ENCODE data around the gene ALOXE3.

Gene ALOXE3

GRCh38 chr17:8056976-8057625, 61.2 kb downstream of the ALOXE3 start:
- no peaks in the 10 kb centered on the region for H3K9me3 ChIP-seq (ENCODE audit: severe bottlenecking)
- no peak overlapping the region for H3K4me3 ChIP-seq (ENCODE audit: severe bottlenecking)
- H3K27ac ChIP-seq (ENCODE audit: poor library complexity, severe bottlenecking) = no peak overlapping the region
- no peaks in the 10 kb centered on the region for H3K27me3 ChIP-seq (ENCODE audit: insufficient read depth, poor library complexity, severe bottlenecking)
- no peaks in the 10 kb centered on the region for H3K36me3 ChIP-seq (ENCODE audit: low read depth)
- TF ChIP-seq CTCF (IDR thresholded peaks at IDR 0.05; ENCODE audit: poor library complexity, severe bottlenecking) = no peak
- ATAC-seq (ENCODE audit: low read depth) (no peak), DNase-seq (ENCODE audit: low spot score) (no peak)
- H3K4me1 ChIP-seq (ENCODE audit: insufficient read depth, poor library complexity, severe bottlenecking) = peaks cover 7% of the 10 kb centered on the region

- ATAC-seq (ENCODE audit: low read depth) (peak; percentile 82), DNase-seq (ENCODE audit: low spot score) (no peak)
- H3K36me3 ChIP-seq (ENCODE audit: low read depth) = no peaks in the 10 kb centered on the region
- H3K27ac ChIP-seq (ENCODE audit: poor library complexity, severe bottlenecking) = no peak overlapping the region
- no peak for TF ChIP-seq CTCF (IDR thresholded peaks at IDR 0.05; ENCODE audit: poor library complexity, severe bottlenecking)
- no peak overlapping the region for H3K4me3 ChIP-seq (ENCODE audit: severe bottlenecking)
- peaks cover 7% of the 10 kb centered on the region for H3K4me1 ChIP-seq (ENCODE audit: insufficient read depth, poor library complexity, severe bottlenecking)
- no peaks in the 10 kb centered on the region for H3K9me3 ChIP-seq (ENCODE audit: severe bottlenecking)
- no peaks in the 10 kb centered on the region for H3K27me3 ChIP-seq (ENCODE audit: insufficient read depth, poor library complexity, severe bottlenecking)
Observed at GRCh38 chr17:8056232-8056975, 61.9 kb downstream of the ALOXE3 start.

- Histone ChIP-seq H3K4me1 (ENCODE audit: insufficient read depth, poor library complexity, severe bottlenecking) (peaks cover 7% of the 10 kb centered on the region), H3K27me3 (ENCODE audit: insufficient read depth, poor library complexity, severe bottlenecking) (no peaks in the 10 kb centered on the region), H3K9me3 (ENCODE audit: severe bottlenecking) (no peaks in the 10 kb centered on the region), H3K36me3 (ENCODE audit: low read depth) (no peaks in the 10 kb centered on the region), H3K4me3 (ENCODE audit: severe bottlenecking) (no peak overlapping the region), H3K27ac (ENCODE audit: poor library complexity, severe bottlenecking) (no peak overlapping the region)
- DNase-seq (ENCODE audit: low spot score) (no peak), ATAC-seq (ENCODE audit: low read depth) (no peak)
- no peak for TF ChIP-seq CTCF (IDR thresholded peaks at IDR 0.05; ENCODE audit: poor library complexity, severe bottlenecking)
Observed at GRCh38 chr17:8055851-8056231, 62.5 kb downstream of the ALOXE3 start.

GRCh38 chr17:8053600-8053999, 64.7 kb downstream of the ALOXE3 start:
- H3K4me3 ChIP-seq (ENCODE audit: severe bottlenecking) = no peak overlapping the region
- peaks cover 7% of the 10 kb centered on the region for H3K4me1 ChIP-seq (ENCODE audit: insufficient read depth, poor library complexity, severe bottlenecking)
- no peaks in the 10 kb centered on the region for H3K36me3 ChIP-seq (ENCODE audit: low read depth)
- TF ChIP-seq CTCF (IDR thresholded peaks at IDR 0.05; ENCODE audit: poor library complexity, severe bottlenecking) = no peak
- H3K9me3 ChIP-seq (ENCODE audit: severe bottlenecking) = no peaks in the 10 kb centered on the region
- ATAC-seq (ENCODE audit: low read depth) = no peak
- no peak for DNase-seq (ENCODE audit: low spot score)
- H3K27me3 ChIP-seq (ENCODE audit: insufficient read depth, poor library complexity, severe bottlenecking) = no peaks in the 10 kb centered on the region
- H3K27ac ChIP-seq (ENCODE audit: poor library complexity, severe bottlenecking) = no peak overlapping the region

Measured in RWPE2 (cell line).